SU-DHL-6 (cell line): Measurements from ENCODE around the gene KDM4B.

Experiments
- H2AFZ ChIP-seq: fragments of 200-600 bp; sonication (generic); 2 replicates; pipeline ENCODE4 v1.6.1; 2014; ENCODE audit warnings: low read depth, mild to moderate bottlenecking, moderate library complexity, mixed read lengths, antibody characterized with exemption, low read length; ENCODE audit not compliant: severe bottlenecking
- H3F3A ChIP-seq: fragments of 200-600 bp; shearing (Covaris generic); 2 replicates; pipeline ENCODE4 v1.6.0; 2016; ENCODE audit warnings: antibody characterized with exemption, mild to moderate bottlenecking; ENCODE audit not compliant: insufficient read depth
- H3K27ac ChIP-seq: fragments of 200-600 bp; sonication (generic); 2 replicates; pipeline ENCODE4 v1.5.1; 2016; ENCODE audit warnings: low read depth, mild to moderate bottlenecking, low read length, moderate library complexity, mixed read lengths
- H3K27me3 ChIP-seq: fragments of 200-600 bp; sonication (generic), shearing (Covaris generic); 2 replicates; pipeline ENCODE4 v1.6.0; 2014; ENCODE audit warnings: mild to moderate bottlenecking, low read length
- H3K36me3 ChIP-seq: fragments of 200-600 bp; sonication (generic); 2 replicates; pipeline ENCODE4 v1.6.1; 2014; ENCODE audit warnings: mild to moderate bottlenecking, low read length, mixed read lengths
- H3K4me2 ChIP-seq: fragments of 300-600, 200-600 bp; shearing (Covaris generic), sonication (generic); 2 replicates; pipeline ENCODE4 v1.6.0; 2014; ENCODE audit warnings: low read length, low read depth, mild to moderate bottlenecking; ENCODE audit not compliant: poor library complexity, severe bottlenecking
- H3K4me3 ChIP-seq: fragments of 200-600 bp; sonication (generic); 2 replicates; pipeline ENCODE4 v1.5.1; 2014; ENCODE audit warnings: antibody characterized with exemption, low read length, mild to moderate bottlenecking, mixed read lengths; ENCODE audit not compliant: insufficient read depth, poor library complexity, severe bottlenecking
- H3K79me2 ChIP-seq: fragments of 200-600 bp; sonication (generic); 2 replicates; pipeline ENCODE4 v1.6.1; 2014; ENCODE audit warnings: mild to moderate bottlenecking, low read length, moderate library complexity; ENCODE audit not compliant: insufficient read depth
- H3K9ac ChIP-seq: fragments of 200-600 bp; sonication (generic); 2 replicates; pipeline ENCODE4 v1.7.0; 2014; ENCODE audit warnings: mild to moderate bottlenecking, low read length
- H3K9me2 ChIP-seq: fragments of 200-600 bp; sonication (generic); replicated peaks from 2 replicates; pipeline ENCODE4 v1.6.1; 2014; ENCODE audit warnings: low read length; ENCODE audit not compliant: insufficient read depth
- H3K9me3 ChIP-seq: fragments of 200-600 bp; sonication (generic); 2 replicates; pipeline ENCODE4 v1.6.1; 2014; ENCODE audit warnings: low read length, mixed read lengths; ENCODE audit not compliant: insufficient read depth
- H4K20me1 ChIP-seq: fragments of 200-600 bp; sonication (generic); 2 replicates; pipeline ENCODE4 v1.6.1; 2014; ENCODE audit warnings: low read depth, mild to moderate bottlenecking, antibody characterized with exemption, low read length, moderate library complexity, mixed read lengths
- CTCF ChIP-seq: fragments of 200-600 bp; sonication (generic); IDR thresholded peaks from one replicate; pipeline ENCODE4 v1.5.1; 2017; ENCODE audit warnings: antibody characterized with exemption, mild to moderate bottlenecking, low read length, moderate library complexity; ENCODE audit not compliant: insufficient read depth, poor library complexity, severe bottlenecking
- EZH2phosphoT487 ChIP-seq: fragments of 200-600 bp; sonication (generic), shearing (Covaris generic); conservative IDR thresholded peaks from 2 replicates; pipeline ENCODE4 v1.6.1; 2018; ENCODE audit warnings: mild to moderate bottlenecking, antibody characterized with exemption, low read length, moderate library complexity, mixed read lengths

KDM4B gene

DNA sequence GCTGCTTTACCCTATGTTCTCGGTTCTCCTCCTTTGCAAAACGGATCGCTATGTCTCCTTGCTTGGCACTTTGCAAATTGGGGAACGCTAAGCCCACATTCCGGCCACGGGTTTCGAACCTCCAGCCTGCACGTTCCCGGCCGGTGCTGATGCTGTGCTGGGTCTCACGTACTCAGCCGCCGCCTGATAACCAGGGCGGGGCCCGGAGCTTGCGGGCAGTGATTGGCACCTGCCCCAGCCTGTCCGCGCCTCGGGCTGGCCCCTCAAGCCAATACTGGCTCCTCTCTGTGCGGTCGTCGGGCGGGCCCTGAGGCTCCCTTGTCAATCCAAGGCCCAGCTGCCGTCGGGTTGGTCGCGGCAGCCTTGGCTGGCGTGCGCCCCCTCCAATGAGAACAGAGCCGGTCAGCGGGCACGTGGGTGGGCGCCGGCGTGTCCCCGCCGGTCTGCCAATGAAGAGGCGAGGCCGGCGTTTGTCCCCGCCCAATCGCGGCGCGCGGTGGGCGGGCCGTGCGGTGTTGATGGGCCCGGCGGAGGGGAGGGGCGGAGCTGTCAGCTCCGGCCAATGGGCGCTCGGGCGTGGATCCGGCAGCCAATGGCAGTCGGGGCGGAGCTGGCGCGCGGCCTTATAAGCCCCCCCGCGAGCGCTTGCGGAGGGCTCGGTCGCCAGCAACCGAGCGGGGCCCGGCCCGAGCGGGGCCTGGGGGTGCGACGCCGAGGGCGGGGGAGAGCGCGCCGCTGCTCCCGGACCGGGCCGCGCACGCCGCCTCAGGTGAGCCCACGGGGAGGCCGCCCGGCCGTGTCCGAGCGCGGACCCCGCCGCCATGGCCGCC, at the start of gene KDM4B:
KDM4B (plus strand) TSS at position 652 of the 830 bp plus-strand sequence. CDS start 63,778 bp downstream, outside the sequence.
- Histone ChIP-seq H3F3A (peaks cover 25% of the 10 kb centered on the region), H3K9me2 (no peaks in the 10 kb centered on the region), H3K27ac (no peak within 1 kb of the TSS), H2AFZ (peak within 1 kb of the TSS; percentile 42), H3K4me2 (peak within 1 kb of the TSS; percentile 70), H3K79me2 (peaks cover 35% of the 10 kb centered on the region), H3K27me3 (no peaks in the 10 kb centered on the region), H4K20me1 (no peaks in the 10 kb centered on the region), H3K9me3 (no peaks in the 10 kb centered on the region), H3K36me3 (0 out of 2 replicates have a peak, but pooled peaks cover 3% of the 10 kb centered on the region), H3K9ac (peak within 1 kb of the TSS; percentile 58), H3K4me3 (peak within 1 kb of the TSS; percentile 59)
- TF ChIP-seq CTCF, result no peak
- no peak for TF ChIP-seq EZH2phosphoT487

- Histone ChIP-seq H3F3A (no peaks in the 10 kb centered on the region), H3K9me2 (no peaks in the 10 kb centered on the region), H3K79me2 (peaks cover 91% of the 10 kb centered on the region), H3K27ac (no peak overlapping the region), H3K4me3 (no peak overlapping the region), H3K9ac (no peak overlapping the region), H3K9me3 (no peaks in the 10 kb centered on the region), H3K27me3 (no peaks in the 10 kb centered on the region), H3K36me3 (no peaks in the 10 kb centered on the region), H4K20me1 (peaks cover 3% of the 10 kb centered on the region; the same call in 1 of the 2 replicates), H3K4me2 (no peak overlapping the region), H2AFZ (no peak overlapping the region)
- no peak for TF ChIP-seq EZH2phosphoT487
- TF ChIP-seq CTCF, result no peak
These were observed 46.2 kb upstream of the KDM4B start for GRCh38 chr19:4922530-4923275.

DNA sequence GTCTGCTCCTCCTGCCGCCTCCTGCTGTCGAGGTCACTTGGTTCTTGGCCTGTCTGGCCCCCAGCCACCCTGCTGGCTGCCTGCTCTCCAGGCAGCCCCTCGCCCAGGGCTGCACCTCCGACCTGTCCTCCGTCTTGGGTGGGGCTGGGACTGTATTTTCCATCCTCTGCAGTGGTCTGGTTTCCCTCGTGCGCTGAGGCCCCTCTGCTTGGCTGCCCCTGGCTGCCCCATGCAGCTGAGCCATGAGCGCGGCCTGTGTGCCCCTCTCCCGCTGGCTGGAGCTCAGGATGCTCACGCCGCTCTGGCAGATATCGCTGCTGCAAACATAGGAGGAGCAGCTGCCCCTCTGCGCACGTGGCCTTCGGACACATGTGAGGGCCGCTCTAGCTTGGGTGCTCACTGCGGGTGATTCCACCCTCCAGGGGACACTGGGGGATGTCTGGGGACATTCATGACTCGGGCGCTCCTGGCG, 45.6 kb upstream of the KDM4B start:
- no peak overlapping the region for H2AFZ ChIP-seq
- H4K20me1 ChIP-seq, result peaks cover 3% of the 10 kb centered on the region; the same call in 1 of the 2 replicates
- no peak overlapping the region for H3K4me2 ChIP-seq
- no peak overlapping the region for H3K27ac ChIP-seq
- H3K9me2 ChIP-seq, result no peaks in the 10 kb centered on the region
- no peak overlapping the region for H3K4me3 ChIP-seq
- H3K9me3 ChIP-seq, result no peaks in the 10 kb centered on the region
- TF ChIP-seq EZH2phosphoT487 (no peak), CTCF (no peak)
- peaks cover 93% of the 10 kb centered on the region for H3K79me2 ChIP-seq
- no peaks in the 10 kb centered on the region for H3F3A ChIP-seq
- no peak overlapping the region for H3K9ac ChIP-seq
- no peaks in the 10 kb centered on the region for H3K36me3 ChIP-seq
- H3K27me3 ChIP-seq, result no peaks in the 10 kb centered on the region
